Activated CD8-positive, alpha-beta memory T cell treated with anti-CD3 and anti-CD28 coated beads for 4 hours (primary cell): ENCODE data around the gene MDK.

Experiments used
- DNase-seq, 2 donors: peaks; one replicate each; pipeline ENCODE4 v3.0.0-alpha.2; 2020; ENCODE audit warnings: low read depth in 2 of 2

Gene MDK

DNA sequence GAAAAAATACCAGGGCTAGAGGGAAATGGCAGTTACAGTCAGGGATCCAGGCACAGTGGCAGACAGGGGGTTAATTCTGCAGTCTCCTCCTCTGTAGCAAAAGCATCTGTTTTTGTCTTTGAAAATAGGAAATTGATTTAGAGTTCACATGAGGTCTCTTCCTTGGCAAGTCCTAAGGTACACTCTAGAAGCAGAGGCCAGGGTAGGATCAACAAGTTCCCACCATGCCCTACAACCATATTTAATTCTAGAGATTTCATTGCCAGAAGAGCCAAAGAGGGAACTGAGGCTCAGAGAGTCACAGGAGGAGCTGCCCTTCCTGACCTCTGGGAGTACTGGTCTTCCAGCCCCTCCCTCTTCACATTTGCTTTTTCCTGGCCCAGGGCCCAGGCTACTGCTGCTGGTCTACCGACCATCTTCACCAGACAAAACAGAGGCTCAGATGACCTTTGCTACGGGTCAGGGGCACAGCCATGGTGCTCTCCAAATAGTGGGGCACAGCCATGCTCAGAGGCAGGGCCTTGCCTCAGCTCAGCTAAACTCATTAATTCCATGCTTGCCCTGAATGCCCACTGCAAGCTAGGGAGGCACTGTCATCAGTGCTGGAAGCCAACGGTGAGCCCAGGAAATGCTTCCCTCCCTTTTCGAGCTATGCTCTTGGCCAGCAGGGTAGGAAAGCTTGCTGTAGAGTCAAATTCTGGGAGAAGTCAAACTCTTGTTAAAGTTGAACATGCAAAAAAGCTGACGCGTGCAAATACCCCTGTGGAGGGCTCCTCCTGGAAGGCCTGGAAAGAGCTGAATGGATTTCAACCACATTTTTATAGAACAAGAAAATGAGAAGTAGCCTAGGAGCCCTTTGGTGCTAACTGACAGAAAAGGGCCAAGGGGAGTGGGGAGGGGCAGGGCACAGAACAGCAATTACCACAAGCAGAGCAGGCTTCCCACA is 21.8 kb downstream of the MDK start:
- no peak for DNase-seq

- no peak for DNase-seq
Measured at GRCh38 chr11:46404476-46405017, 23.1 kb downstream of the MDK start.

GRCh38 chr11:46407635-46408034 is 26.2 kb downstream of the MDK start:
- no peak for DNase-seq

DNA sequence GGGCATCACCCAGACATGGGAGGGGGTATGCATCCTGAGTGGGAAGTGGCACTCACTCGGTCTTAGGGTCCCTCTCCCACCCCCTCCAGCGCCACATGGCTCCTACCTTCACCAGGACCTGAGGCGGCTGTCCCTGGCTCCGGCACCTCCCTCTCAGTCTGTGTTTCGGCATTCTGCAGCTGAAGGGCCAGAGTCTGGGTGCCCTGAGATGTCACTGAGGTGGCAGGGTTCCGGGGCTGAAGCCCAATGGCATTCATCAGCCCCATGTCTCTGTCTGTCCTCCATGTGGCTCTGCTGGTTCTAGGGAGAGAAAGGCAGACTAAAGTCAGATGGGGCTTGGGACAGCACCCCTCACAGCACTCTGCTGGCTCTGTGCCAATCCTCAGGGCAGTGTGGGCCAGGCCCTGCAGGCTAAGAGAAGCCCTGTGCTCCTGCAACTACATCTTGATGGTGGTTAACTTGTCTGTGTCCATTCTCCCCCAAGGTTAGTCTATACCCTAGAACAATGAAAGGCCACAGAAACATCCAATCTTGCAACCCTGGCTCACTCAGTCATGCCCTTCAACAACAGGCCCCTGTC is 27.0 kb downstream of the MDK start:
- DNase-seq, result no peak

- no peak for DNase-seq
Measured at GRCh38 chr11:46410021-46410420, 28.6 kb downstream of the MDK start.

- DNase-seq, result no peak
Measured at GRCh38 chr11:46413760-46414465, 32.4 kb downstream of the MDK start.

- DNase-seq, result no peak
Measured at GRCh38 chr11:46414466-46414796, 33.0 kb downstream of the MDK start.

- no peak for DNase-seq
Measured at GRCh38 chr11:46414879-46415278, 33.4 kb downstream of the MDK start.

- DNase-seq, result no peak
Measured at GRCh38 chr11:46417711-46418110, 36.2 kb downstream of the MDK start.

- DNase-seq, result no peak
Measured at GRCh38 chr11:46418751-46419150, 37.3 kb downstream of the MDK start.

GRCh38 chr11:46420513-46420912 is 39.0 kb downstream of the MDK start:
- DNase-seq, result no peak

GRCh38 chr11:46421257-46421880 is 39.9 kb downstream of the MDK start:
- DNase-seq, result no peak

- no peak for DNase-seq
Measured at GRCh38 chr11:46422588-46422987, 41.1 kb downstream of the MDK start.

- no peak for DNase-seq
Measured at GRCh38 chr11:46426233-46426991, 44.9 kb downstream of the MDK start.

DNA sequence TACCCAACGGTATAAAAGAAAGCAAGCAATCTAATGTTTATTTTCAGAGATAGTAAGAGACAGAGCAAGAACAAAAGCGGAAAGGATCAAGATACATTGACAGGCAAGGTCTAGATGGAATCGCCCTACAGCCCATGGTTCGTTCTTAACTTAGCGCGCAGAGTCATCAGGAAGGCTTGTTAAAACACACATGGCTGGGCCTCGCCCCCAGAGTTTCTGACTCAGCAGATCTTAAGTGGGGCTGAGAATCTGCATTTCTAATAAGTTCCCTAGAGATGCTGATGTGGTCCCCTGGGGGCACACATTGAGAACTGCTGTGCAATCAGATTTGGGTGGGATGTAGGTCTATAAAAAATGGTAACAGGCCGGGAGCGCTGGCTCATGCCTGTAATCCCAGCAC is 45.9 kb downstream of the MDK start:
- DNase-seq, result no peak

DNA sequence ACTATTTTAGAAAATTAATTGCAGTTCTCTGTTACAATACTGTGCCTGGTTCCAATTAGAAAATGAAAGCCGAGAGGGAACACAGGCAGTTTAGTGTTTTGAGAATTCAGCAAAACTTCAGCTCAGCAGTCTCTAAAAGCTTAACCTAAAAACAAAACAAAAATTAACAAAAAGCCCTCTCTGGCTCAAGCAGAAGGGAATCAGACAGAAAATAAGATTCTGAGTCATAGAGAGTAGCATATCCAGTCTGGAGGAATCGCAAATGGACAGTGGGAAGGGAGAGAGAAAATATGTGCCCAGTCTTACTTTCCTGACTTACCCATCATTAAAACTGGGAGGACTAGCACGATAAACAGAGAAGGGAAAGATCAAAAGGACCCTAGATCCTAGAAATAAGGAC is 48.2 kb downstream of the MDK start:
- DNase-seq, result no peak

DNA sequence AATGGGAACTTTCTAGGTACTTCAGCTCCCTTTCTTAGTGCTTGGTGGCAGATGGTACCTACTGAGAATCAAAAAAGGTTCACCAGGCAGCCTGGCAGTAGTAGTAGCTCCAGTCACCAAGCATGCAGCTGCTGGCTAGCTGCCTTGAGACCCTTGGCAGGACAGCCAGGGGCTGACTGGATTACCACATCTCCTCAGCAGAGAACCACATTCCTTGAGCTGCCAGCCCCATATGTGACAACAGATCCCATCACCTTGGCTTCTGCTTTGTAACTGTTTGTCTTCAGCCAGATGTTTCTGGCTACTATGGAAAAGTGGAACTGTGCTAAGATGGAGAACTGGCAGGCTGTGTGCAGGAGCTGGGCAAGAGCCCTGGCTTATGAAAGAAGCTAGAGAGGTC is 49.7 kb downstream of the MDK start:
- DNase-seq, result no peak
